ENCODE results near the gene OR6S1.

- no peak for TF ChIP-seq POLR2A (IDR thresholded peaks at IDR 0.05)
- TF ChIP-seq CTCF (IDR thresholded peaks at IDR 0.05) = no peak
Measured at GRCh38 chr14:20655851-20656250, 14.4 kb upstream of the OR6S1 start.
